ENCODE measurements around the gene WWTR1.

The WWTR1 gene

DNA sequence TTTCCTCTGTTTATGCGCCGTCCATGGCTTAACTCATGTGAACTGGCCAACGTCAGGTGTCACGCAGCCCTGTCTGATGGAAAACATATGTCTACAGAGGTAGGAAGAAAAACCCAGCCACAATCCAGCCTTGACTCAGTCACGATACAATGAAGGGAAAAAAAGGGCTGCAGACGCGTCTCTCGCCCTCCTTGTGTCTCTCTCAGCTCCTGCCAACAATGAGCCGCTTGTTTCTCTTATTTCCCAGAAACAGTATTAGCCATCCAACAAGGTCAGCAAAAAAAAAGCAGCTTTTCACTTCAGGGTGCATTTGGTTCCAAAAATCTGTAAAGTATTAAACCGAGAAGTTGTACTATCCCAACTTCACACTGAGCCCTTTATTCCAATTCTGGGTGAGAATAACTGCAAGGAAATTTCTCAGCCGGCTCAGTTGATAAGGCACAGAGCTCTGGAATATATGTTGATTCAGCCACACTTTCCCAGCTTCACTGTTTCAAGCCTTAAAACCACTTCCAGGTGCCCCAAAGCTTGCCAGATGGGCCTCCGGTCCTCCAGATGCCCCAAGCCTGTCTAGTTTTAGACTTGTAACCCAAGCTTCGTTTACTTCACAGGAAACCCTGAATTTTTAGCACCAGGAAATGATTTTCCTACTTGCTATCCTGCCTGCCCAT, 103.9 kb downstream of the WWTR1 start:
- Histone ChIP-seq H3K36me3 (ENCODE audit: insufficient read depth, low read length) (no peaks in the 10 kb centered on the region), H3K9me3 (ENCODE audit: low read length) (no peaks in the 10 kb centered on the region), H3K27ac (ENCODE audit: low read depth, low read length) (peak overlapping the region; percentile 64), H3K4me3 (ENCODE audit: low read depth in 1 of 2, low read length in 2 of 2) (no peak overlapping the region), H3K9ac (ENCODE audit: low read length) (no peak overlapping the region), H3K27me3 (ENCODE audit: control insufficient read depth in 1 of 2, insufficient read depth in 2 of 2, low read length in 2 of 2) (no peaks in the 10 kb centered on the region), H3K4me1 (ENCODE audit: insufficient read depth, low read length) (peaks cover 52% of the 10 kb centered on the region)

DNA sequence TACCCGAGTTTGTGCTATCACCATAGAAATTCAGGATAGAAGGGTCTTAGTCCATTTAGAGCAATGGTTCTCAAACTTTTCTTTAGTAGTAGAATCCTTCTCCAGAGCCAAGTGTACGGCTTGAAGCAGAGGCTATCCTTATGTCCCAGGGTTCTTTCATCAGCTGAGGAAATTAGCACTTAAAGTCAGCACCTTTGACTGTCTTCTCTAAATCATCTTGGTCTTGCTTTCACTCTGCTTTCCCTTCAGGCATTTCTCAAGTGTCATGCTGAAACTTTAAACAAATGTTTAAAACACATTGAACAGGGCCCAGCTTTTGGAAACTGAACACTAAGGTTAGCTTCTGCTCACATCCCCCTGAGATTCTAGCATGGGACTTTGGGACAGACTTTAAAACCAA, 105.1 kb downstream of the WWTR1 start:
- Histone ChIP-seq H3K4me1 (ENCODE audit: insufficient read depth, low read length) (peaks cover 64% of the 10 kb centered on the region), H3K27ac (ENCODE audit: low read depth, low read length) (peak overlapping the region; percentile 64), H3K36me3 (ENCODE audit: insufficient read depth, low read length) (no peaks in the 10 kb centered on the region), H3K9ac (ENCODE audit: low read length) (no peak overlapping the region), H3K4me3 (ENCODE audit: low read depth in 1 of 2, low read length in 2 of 2) (no peak overlapping the region), H3K9me3 (ENCODE audit: low read length) (no peaks in the 10 kb centered on the region), H3K27me3 (ENCODE audit: control insufficient read depth in 1 of 2, insufficient read depth in 2 of 2, low read length in 2 of 2) (no peaks in the 10 kb centered on the region)

DNA sequence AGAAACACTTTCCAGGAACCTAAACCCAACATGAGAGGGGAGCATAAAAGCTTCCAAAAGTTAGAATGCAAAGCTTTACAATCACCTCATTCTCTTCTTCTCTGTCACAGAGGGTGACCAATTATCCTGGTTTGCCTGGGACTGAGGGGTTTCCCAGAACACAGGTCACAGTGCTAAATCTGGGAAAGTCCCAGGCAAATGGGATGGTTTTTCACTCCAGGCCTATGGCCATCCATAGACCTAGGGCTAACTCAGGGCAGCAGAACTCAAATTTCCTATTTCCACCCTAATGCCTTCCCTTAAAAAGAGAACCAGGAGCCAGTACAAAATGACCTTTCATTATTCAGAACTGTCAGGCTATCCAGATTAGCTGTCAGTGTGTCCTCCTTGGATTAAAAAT, 106.3 kb downstream of the WWTR1 start:
- peak overlapping the region; percentile 26 for H3K27ac ChIP-seq (ENCODE audit: low read depth, low read length)
- H3K9ac ChIP-seq (ENCODE audit: low read length), result no peak overlapping the region

DNA sequence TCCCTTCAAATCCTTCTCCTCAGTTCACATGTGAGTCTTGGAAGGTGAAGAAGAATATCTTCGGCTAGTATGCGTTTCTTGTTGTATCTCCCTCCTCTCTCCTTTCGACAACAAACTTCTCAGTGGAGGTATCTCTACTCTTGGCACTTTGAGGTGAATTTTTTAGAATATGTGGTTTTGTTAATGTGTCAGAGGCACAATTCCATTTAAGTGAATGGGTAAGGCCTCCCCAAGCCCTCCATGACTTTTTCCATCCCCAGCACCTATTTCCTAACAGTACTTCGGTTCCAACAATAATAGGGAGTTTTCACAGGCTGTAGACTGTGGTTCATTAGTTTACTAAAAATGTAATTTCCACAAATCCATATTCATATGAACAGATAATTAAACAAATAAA, 109.2 kb downstream of the WWTR1 start:
- no peaks in the 10 kb centered on the region for H3K9me3 ChIP-seq (ENCODE audit: low read length)
- H3K36me3 ChIP-seq (ENCODE audit: insufficient read depth, low read length), result no peaks in the 10 kb centered on the region
- H3K27me3 ChIP-seq (ENCODE audit: control insufficient read depth in 1 of 2, insufficient read depth in 2 of 2, low read length in 2 of 2), result no peaks in the 10 kb centered on the region
- peak overlapping the region; percentile 78 for H3K27ac ChIP-seq (ENCODE audit: low read depth, low read length)
- peaks cover 80% of the 10 kb centered on the region for H3K4me1 ChIP-seq (ENCODE audit: insufficient read depth, low read length)
- no peak overlapping the region for H3K9ac ChIP-seq (ENCODE audit: low read length)
- peak overlapping the region in 1 of 2 donors; percentile 6 for H3K4me3 ChIP-seq (ENCODE audit: low read depth in 1 of 2, low read length in 2 of 2)

More for the DNA sequence above, 106.3 kb downstream of the WWTR1 start:
- H3K4me1 ChIP-seq (ENCODE audit: insufficient read depth, low read length), result peaks cover 75% of the 10 kb centered on the region
- H3K36me3 ChIP-seq (ENCODE audit: insufficient read depth, low read length), result no peaks in the 10 kb centered on the region
- H3K4me3 ChIP-seq (ENCODE audit: low read depth in 1 of 2, low read length in 2 of 2), result no peak overlapping the region
- no peaks in the 10 kb centered on the region for H3K27me3 ChIP-seq (ENCODE audit: control insufficient read depth in 1 of 2, insufficient read depth in 2 of 2, low read length in 2 of 2)
- no peaks in the 10 kb centered on the region for H3K9me3 ChIP-seq (ENCODE audit: low read length)

DNA sequence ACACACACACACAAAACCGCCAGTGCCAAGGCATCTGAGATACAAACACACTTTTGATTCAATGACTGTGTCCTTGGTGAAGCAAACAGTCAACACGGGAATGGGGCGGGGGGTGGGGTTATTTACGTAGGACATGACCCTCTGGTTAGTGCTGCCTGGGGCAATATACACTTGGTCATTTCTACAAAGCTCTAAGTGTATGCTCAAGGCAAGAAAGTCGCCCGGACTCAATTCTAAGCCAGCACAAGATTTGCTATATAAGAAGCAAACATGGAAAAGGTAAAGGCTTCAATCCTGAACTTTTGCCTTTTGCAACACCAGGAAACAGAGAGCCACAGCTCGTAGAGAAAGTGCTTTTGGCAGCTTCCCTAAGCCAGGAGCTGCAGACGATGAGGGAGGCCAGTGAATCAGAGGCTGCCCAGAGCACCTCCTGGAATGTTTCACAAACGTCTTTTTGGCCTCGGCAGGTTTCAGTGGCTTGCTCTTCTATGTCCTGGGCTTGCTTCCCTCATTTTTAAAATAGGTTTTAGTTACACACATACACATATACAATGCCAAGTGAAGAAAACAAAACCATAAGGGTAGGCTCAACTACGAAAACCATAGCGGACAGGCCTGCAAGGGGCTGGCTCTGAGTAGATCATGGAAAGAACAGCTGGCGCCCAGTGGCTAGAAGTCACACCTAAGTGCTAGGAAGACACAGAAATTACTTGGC, 109.7 kb downstream of the WWTR1 start:
- no peaks in the 10 kb centered on the region for H3K9me3 ChIP-seq (ENCODE audit: low read length)
- no peaks in the 10 kb centered on the region for H3K27me3 ChIP-seq (ENCODE audit: control insufficient read depth in 1 of 2, insufficient read depth in 2 of 2, low read length in 2 of 2)
- H3K27ac ChIP-seq (ENCODE audit: low read depth, low read length), result peak overlapping the region; percentile 78
- H3K4me3 ChIP-seq (ENCODE audit: low read depth in 1 of 2, low read length in 2 of 2), result peak overlapping the region in 1 of 2 donors; percentile 6
- peaks cover 75% of the 10 kb centered on the region for H3K4me1 ChIP-seq (ENCODE audit: insufficient read depth, low read length)
- no peak overlapping the region for H3K9ac ChIP-seq (ENCODE audit: low read length)
- no peaks in the 10 kb centered on the region for H3K36me3 ChIP-seq (ENCODE audit: insufficient read depth, low read length)

DNA sequence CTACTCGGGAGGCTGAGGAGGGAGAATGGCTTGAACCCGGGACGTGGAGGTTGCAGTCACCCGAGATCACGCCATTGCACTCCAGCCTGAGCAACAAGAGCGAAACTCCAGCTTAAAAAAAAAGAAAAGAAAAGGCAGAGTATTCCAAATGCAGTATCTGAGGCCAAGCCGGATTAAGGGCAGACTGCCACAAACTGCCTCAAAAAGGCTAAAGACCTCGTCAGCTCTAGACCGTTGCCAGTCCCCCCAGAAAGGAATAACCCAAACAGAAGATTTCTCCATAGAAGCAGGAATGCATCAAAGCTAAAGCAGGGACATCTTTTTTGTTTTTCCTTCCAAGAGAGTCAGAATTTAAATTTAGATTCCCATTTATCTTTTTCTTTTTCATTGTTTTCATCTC, 110.4 kb downstream of the WWTR1 start:
- peaks cover under 1% of the 10 kb centered on the region for H3K36me3 ChIP-seq (ENCODE audit: insufficient read depth, low read length)
- H3K4me3 ChIP-seq (ENCODE audit: low read depth in 1 of 2, low read length in 2 of 2), result peak overlapping the region in 1 of 2 donors; percentile 26
- no peak overlapping the region for H3K9ac ChIP-seq (ENCODE audit: low read length)
- H3K9me3 ChIP-seq (ENCODE audit: low read length), result no peaks in the 10 kb centered on the region
- no peaks in the 10 kb centered on the region for H3K27me3 ChIP-seq (ENCODE audit: control insufficient read depth in 1 of 2, insufficient read depth in 2 of 2, low read length in 2 of 2)
- peaks cover 73% of the 10 kb centered on the region for H3K4me1 ChIP-seq (ENCODE audit: insufficient read depth, low read length)
- peak overlapping the region; percentile 78 for H3K27ac ChIP-seq (ENCODE audit: low read depth, low read length)

DNA sequence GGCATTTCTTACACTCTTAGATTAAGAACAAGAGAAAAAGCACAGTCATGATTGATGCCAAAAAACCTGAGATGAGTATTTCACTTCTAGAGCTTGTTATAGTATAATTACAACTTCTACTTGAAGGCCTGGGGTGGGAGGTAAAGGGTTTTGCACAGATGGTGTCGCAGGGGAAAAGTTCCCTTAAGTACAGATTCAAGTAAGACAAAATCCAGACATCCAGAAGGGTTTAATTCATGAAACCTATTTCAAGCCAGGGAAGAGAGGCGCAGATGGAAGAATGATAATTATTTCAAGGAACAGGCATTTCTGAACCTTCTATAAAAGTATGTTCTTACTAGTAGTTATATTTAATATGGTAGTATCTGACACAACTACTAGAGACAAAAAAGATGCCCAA, 112.8 kb downstream of the WWTR1 start:
- Histone ChIP-seq H3K27me3 (ENCODE audit: control insufficient read depth in 1 of 2, insufficient read depth in 2 of 2, low read length in 2 of 2) (no peaks in the 10 kb centered on the region), H3K36me3 (ENCODE audit: insufficient read depth, low read length) (peaks cover 16% of the 10 kb centered on the region), H3K4me1 (ENCODE audit: insufficient read depth, low read length) (peaks cover 71% of the 10 kb centered on the region), H3K4me3 (ENCODE audit: low read depth in 1 of 2, low read length in 2 of 2) (no peak overlapping the region), H3K27ac (ENCODE audit: low read depth, low read length) (no peak overlapping the region), H3K9ac (ENCODE audit: low read length) (no peak overlapping the region), H3K9me3 (ENCODE audit: low read length) (no peaks in the 10 kb centered on the region)

DNA sequence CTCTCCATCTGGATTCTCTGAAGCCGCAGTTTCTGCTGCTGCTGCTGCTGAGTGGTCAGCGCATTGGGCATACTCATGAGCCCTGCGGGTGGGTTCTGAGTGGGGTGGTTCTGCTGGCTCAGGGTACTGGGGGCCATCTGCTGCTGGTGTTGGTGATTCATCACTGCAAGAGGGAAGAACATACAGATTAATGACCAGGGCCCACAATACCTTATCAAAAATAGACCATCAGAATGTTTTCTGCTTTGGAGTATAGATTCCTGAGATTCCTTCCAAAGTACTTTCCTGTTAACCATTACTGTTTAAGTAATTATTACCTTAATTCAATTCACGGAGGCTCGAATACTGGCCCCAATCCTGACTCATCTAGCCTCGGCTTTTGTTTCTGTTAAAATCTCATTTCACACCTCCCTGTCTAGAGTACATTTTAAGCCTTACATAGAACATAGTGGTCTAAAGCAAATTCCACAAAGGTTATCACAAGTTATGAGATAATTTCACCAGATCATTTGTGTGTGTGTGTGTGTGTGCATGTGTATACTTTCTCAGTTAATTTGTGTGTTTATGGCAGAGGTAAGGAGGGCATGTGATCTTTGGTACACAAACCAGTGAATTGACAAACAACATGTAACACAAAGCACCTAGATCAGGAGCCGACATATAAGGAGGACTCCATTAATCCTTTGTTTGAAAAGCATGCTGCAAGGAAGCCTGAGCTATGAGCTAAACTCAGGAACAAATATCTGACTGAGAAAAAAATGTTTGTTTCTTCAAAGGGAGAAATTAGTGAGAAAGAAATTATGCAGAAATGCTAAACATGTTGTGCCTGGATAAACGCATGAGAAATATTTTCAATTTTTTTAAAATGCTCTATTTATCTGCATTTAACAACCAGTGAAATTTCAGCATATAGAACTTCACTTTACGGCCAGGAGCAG, 115.2 kb downstream of the WWTR1 start:
- Histone ChIP-seq H3K9ac (ENCODE audit: low read length) (no peak overlapping the region), H3K27ac (ENCODE audit: low read depth, low read length) (no peak overlapping the region)

DNA sequence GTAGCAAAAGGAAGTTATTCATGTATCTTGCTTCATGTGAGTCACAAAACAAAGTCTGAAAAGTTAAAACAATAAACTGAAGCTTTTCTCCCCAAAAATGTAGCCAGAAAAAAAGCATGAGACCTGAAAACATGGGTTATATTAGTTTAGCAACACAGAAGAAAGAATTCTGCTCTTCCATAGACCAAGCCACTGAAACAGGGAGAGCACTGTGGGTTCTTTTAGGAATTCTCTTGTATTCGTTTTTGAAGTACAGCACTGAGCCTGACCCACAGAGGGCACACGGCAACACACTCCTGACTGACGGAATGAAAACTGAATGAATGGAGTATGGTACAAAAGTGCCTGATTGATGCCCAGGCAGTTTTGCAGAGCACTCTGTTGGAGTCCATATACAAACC, 116.7 kb downstream of the WWTR1 start:
- Histone ChIP-seq H3K36me3 (ENCODE audit: insufficient read depth, low read length) (peaks cover 16% of the 10 kb centered on the region), H3K9me3 (ENCODE audit: low read length) (no peaks in the 10 kb centered on the region), H3K27ac (ENCODE audit: low read depth, low read length) (no peak overlapping the region), H3K9ac (ENCODE audit: low read length) (no peak overlapping the region), H3K27me3 (ENCODE audit: control insufficient read depth in 1 of 2, insufficient read depth in 2 of 2, low read length in 2 of 2) (no peaks in the 10 kb centered on the region), H3K4me3 (ENCODE audit: low read depth in 1 of 2, low read length in 2 of 2) (no peak overlapping the region), H3K4me1 (ENCODE audit: insufficient read depth, low read length) (peaks cover 67% of the 10 kb centered on the region)

More for the DNA sequence above, 115.2 kb downstream of the WWTR1 start:
- Histone ChIP-seq H3K9me3 (ENCODE audit: low read length) (no peaks in the 10 kb centered on the region), H3K36me3 (ENCODE audit: insufficient read depth, low read length) (peaks cover 16% of the 10 kb centered on the region), H3K27me3 (ENCODE audit: control insufficient read depth in 1 of 2, insufficient read depth in 2 of 2, low read length in 2 of 2) (no peaks in the 10 kb centered on the region), H3K4me1 (ENCODE audit: insufficient read depth, low read length) (peaks cover 65% of the 10 kb centered on the region), H3K4me3 (ENCODE audit: low read depth in 1 of 2, low read length in 2 of 2) (no peak overlapping the region)

DNA sequence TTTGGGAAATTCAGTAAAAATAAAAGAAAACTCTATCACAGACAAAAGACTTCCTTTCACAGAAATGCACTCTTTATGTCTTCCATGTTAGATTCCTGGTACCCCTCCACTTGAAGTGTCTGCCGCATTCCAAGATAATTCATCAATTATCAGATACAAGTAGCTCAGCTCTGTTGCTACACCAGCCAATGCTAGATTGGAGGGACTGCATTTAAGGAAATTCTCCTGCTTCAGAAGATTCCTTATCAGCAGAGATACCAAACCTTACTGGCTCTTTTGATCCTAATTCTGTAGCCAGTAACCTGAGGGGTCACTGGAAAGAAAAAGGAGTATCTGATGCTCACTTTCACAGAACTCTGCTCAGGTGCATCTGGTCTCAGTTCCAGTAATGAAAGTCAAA, 119.5 kb downstream of the WWTR1 start:
- H3K27ac ChIP-seq (ENCODE audit: low read depth, low read length), result no peak overlapping the region
- no peaks in the 10 kb centered on the region for H3K27me3 ChIP-seq (ENCODE audit: control insufficient read depth in 1 of 2, insufficient read depth in 2 of 2, low read length in 2 of 2)
- H3K4me1 ChIP-seq (ENCODE audit: insufficient read depth, low read length), result peaks cover 74% of the 10 kb centered on the region
- peaks cover 16% of the 10 kb centered on the region for H3K36me3 ChIP-seq (ENCODE audit: insufficient read depth, low read length)
- H3K4me3 ChIP-seq (ENCODE audit: low read depth in 1 of 2, low read length in 2 of 2), result no peak overlapping the region
- no peak overlapping the region for H3K9ac ChIP-seq (ENCODE audit: low read length)
- H3K9me3 ChIP-seq (ENCODE audit: low read length), result no peaks in the 10 kb centered on the region

DNA sequence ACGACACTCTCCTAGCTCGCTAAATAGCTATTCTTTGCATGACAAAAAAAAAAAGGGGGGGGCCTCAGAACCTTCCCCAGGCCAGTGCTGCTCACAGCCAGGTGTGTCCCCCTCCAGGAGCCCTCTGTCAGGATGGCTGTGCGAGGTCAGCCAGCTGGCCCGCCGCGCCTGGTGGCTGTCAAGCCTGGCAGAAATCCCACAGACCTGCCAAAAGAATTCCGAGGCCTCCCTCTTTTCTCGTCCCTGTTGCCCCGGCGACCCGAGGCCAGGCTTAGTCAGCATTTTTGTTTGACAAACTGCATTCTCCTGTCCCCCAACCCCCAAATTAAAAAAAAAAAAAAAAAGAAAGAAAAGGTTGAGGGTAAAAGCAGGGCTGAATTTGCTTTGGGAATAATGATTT, 121.4 kb downstream of the WWTR1 start:
- peak overlapping the region in 1 of 2 donors; percentile 5 for H3K4me3 ChIP-seq (ENCODE audit: low read depth in 1 of 2, low read length in 2 of 2)
- peaks cover 73% of the 10 kb centered on the region for H3K4me1 ChIP-seq (ENCODE audit: insufficient read depth, low read length)
- H3K36me3 ChIP-seq (ENCODE audit: insufficient read depth, low read length), result peaks cover 5% of the 10 kb centered on the region
- H3K27me3 ChIP-seq (ENCODE audit: control insufficient read depth in 1 of 2, insufficient read depth in 2 of 2, low read length in 2 of 2), result no peaks in the 10 kb centered on the region
- H3K9me3 ChIP-seq (ENCODE audit: low read length), result no peaks in the 10 kb centered on the region
- peak overlapping the region; percentile 62 for H3K27ac ChIP-seq (ENCODE audit: low read depth, low read length)
- H3K9ac ChIP-seq (ENCODE audit: low read length), result peak overlapping the region; percentile 2

All from muscle layer of colon (tissue), 2 donors.